ENCODE measurements around the gene PAPLN.

PAPLN gene

GRCh38 chr14:73261520-73262426 lies 24.5 kb downstream of the PAPLN start:
- DNase-seq (ENCODE audit: low spot score) = no peak

- DNase-seq (ENCODE audit: low spot score) = no peak
Observed at GRCh38 chr14:73262427-73263183, 25.3 kb downstream of the PAPLN start.

GRCh38 chr14:73263606-73264005 lies 26.3 kb downstream of the PAPLN start:
- DNase-seq (ENCODE audit: low spot score) = no peak

GRCh38 chr14:73264080-73264884 lies 27.0 kb downstream of the PAPLN start:
- DNase-seq (ENCODE audit: low spot score) = no peak

- DNase-seq (ENCODE audit: low spot score) = no peak
Observed at GRCh38 chr14:73264885-73265720, 27.8 kb downstream of the PAPLN start.

- DNase-seq (ENCODE audit: low spot score) = no peak
Observed at GRCh38 chr14:73265721-73266046, 28.4 kb downstream of the PAPLN start.

- DNase-seq (ENCODE audit: low spot score) = no peak
Observed at GRCh38 chr14:73266317-73266716, 29.0 kb downstream of the PAPLN start.

- no peak for DNase-seq (ENCODE audit: low spot score)
Observed at GRCh38 chr14:73267474-73267873, 30.2 kb downstream of the PAPLN start.

GRCh38 chr14:73269729-73270531 lies 32.6 kb downstream of the PAPLN start:
- no peak for DNase-seq (ENCODE audit: low spot score)

GRCh38 chr14:73272393-73272792 lies 35.1 kb downstream of the PAPLN start:
- no peak for DNase-seq (ENCODE audit: low spot score)

GRCh38 chr14:73273799-73274198 lies 36.5 kb downstream of the PAPLN start:
- DNase-seq (ENCODE audit: low spot score) = no peak

GRCh38 chr14:73276836-73277235 lies 39.5 kb downstream of the PAPLN start:
- no peak for DNase-seq (ENCODE audit: low spot score)

- no peak for DNase-seq (ENCODE audit: low spot score)
Observed at GRCh38 chr14:73277376-73277775, 40.1 kb downstream of the PAPLN start.

GRCh38 chr14:73280903-73281302 lies 43.6 kb downstream of the PAPLN start:
- no peak for DNase-seq (ENCODE audit: low spot score)

- DNase-seq (ENCODE audit: low spot score) = no peak
Observed at GRCh38 chr14:73283608-73284379, 46.5 kb downstream of the PAPLN start.

GRCh38 chr14:73285979-73286378 lies 48.7 kb downstream of the PAPLN start:
- no peak for DNase-seq (ENCODE audit: low spot score)

GRCh38 chr14:73286598-73286997 lies 49.3 kb downstream of the PAPLN start:
- DNase-seq (ENCODE audit: low spot score) = no peak

- DNase-seq (ENCODE audit: low spot score) = no peak
Observed at GRCh38 chr14:73287071-73287470, 49.8 kb downstream of the PAPLN start.

- no peak for DNase-seq (ENCODE audit: low spot score)
Observed at GRCh38 chr14:73289308-73289707, 52.0 kb downstream of the PAPLN start.

GRCh38 chr14:73289729-73290128 lies 52.4 kb downstream of the PAPLN start:
- no peak for DNase-seq (ENCODE audit: low spot score)
